Subcutaneous abdominal adipose tissue (tissue), 5 donors: ENCODE data around the gene ZNF512B.

Source experiments
- H3K27ac ChIP-seq: one replicate; pipeline ENCODE4 v1.7.0; 2013; ENCODE audit warnings: low read depth, mild to moderate bottlenecking, inconsistent platforms, low read length, moderate library complexity
- H3K27me3 ChIP-seq, 5 donors: one replicate each; pipeline ENCODE4 v1.7.0; 2013; ENCODE audit warnings: low read length in 5 of 5, inconsistent platforms in 1 of 5; ENCODE audit not compliant: control insufficient read depth in 5 of 5, insufficient read depth in 4 of 5
- H3K36me3 ChIP-seq, 5 donors: one replicate each; pipeline ENCODE4 v1.7.0; 2013; ENCODE audit warnings: low read length in 5 of 5; ENCODE audit not compliant: control insufficient read depth in 5 of 5, insufficient read depth in 5 of 5
- H3K4me1 ChIP-seq, 5 donors: one replicate each; pipeline ENCODE4 v1.7.0; 2013; ENCODE audit warnings: low read length in 5 of 5, mild to moderate bottlenecking in 3 of 5, moderate library complexity in 1 of 5; ENCODE audit not compliant: control insufficient read depth in 5 of 5, insufficient read depth in 5 of 5
- H3K4me3 ChIP-seq, 5 donors: one replicate each; pipeline ENCODE4 v1.7.0; 2013; ENCODE audit warnings: low read length in 5 of 5, low read depth in 1 of 5
- H3K9ac ChIP-seq, 5 donors: one replicate each; pipeline ENCODE4 v1.7.0; 2013; ENCODE audit warnings: low read length in 5 of 5, mild to moderate bottlenecking in 4 of 5, moderate library complexity in 3 of 5
- H3K9me3 ChIP-seq, 5 donors: one replicate each; pipeline ENCODE4 v1.7.0; 2013; ENCODE audit warnings: low read length in 5 of 5; ENCODE audit not compliant: control insufficient read depth in 5 of 5
- donor health status: healthy.
- donor health status: healthy.
- donor health status: healthy.
- donor health status: healthy.
- donor health status: healthy.

ZNF512B gene

DNA sequence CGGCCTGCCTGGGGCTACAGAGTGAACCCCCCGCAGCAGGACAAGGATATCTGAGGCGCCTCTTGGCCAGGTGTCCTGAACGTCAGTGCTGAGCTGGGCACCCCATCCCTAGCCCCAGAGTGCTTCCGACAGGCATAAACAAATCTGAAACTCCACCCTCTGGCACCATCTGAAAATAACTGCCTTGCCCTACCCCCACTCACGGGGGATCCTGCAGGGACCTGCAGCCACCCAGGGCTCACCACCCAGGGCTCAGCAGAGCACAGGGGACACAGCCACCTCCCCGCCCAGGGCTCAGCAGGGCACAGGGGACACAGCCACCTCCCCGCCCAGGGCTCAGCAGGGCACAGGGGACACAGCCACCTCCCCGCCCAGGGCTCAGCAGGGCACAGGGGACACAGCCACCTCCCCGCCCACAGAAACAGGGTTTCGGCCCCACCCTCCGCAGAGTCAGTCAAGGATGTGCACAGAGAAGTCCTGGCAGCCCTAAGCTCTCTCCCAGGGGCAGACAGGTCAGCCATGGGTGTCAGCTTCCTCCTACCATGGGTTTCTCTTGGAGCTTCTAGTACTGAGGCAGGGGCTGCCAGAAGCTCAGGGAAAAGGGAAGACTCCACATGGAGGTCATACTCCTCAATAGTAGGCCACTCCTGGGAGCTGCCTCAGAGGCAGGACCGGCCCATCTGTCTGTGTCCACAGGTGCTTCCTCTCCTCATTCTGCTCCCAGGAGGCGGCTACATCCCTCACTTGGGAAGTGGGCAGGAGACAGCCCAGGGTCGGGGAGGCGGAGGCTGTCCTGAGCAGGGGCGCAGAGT is 18.1 kb downstream of the ZNF512B start:
- Histone ChIP-seq H3K4me1 (peaks cover 25 to 87% (median 81%) of the 10 kb centered on the region in 5 donors), H3K9me3 (no peaks in the 10 kb centered on the region), H3K4me3 (no peak overlapping the region), H3K27me3 (no peaks in the 10 kb centered on the region), H3K9ac (peak overlapping the region in 1 of 5 donors; percentile 56), H3K27ac (no peak overlapping the region), H3K36me3 (peaks cover 0 to 6% (median 0%) of the 10 kb centered on the region in 5 donors)

- Histone ChIP-seq H3K9ac (peak overlapping the region in 1 of 5 donors; percentile 56), H3K9me3 (no peaks in the 10 kb centered on the region), H3K27me3 (no peaks in the 10 kb centered on the region), H3K4me3 (no peak overlapping the region), H3K36me3 (peaks cover 0 to 12% (median 6%) of the 10 kb centered on the region in 5 donors), H3K27ac (peak overlapping the region; percentile 90), H3K4me1 (peaks cover 25 to 83% (median 81%) of the 10 kb centered on the region in 5 donors)
Measured at GRCh38 chr20:63950701-63951397, 18.9 kb downstream of the ZNF512B start.

DNA sequence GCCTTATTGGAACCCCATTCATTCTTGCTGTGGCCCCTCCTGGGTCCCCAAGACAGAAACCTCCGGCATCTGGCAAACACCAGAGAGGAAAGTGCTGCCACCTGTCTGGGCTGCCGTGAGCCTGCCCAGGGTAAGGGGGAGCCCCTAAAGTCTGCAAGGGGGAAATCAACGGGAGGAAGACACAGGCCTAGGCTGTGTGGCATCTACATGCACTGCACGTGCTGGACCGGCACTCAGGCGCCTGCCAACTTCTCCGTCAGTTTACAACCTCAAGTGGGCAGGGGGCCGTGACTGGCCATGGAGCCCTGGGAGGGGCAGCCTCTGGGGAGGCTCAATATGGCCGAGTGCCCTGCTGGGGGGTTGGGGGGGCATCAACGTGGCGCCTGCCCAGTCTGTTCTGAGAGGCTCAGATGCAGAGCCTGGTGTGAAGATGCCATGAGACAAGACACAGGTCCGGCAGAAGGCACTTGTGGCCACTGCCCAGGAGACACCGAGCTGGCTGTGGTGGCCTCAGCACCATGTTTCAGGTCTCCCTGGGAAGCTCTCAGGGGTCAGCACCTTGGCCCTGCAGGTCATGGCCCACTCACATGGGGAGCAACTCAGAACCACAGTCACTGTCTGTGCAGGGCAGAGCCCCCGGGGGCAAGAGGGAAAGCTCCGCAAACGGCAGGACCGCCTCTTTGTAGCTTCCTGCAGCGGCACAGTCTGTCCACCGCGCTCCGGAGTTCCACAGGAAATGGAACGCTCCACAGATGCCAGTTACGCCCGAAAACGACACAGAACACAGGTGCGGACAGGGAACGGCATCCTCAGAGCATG is 21.9 kb downstream of the ZNF512B start:
- H3K4me3 ChIP-seq: peak overlapping the region; percentile 11 to 56 (median 29)
- H3K4me1 ChIP-seq: peaks cover 13 to 70% (median 67%) of the 10 kb centered on the region in 5 donors
- peak overlapping the region in 1 of 5 donors; percentile 31 for H3K9ac ChIP-seq
- peaks cover 0 to 39% (median 36%) of the 10 kb centered on the region in 5 donors for H3K36me3 ChIP-seq
- H3K27me3 ChIP-seq: no peaks in the 10 kb centered on the region
- no peaks in the 10 kb centered on the region for H3K9me3 ChIP-seq
- peak overlapping the region; percentile 90 for H3K27ac ChIP-seq

DNA sequence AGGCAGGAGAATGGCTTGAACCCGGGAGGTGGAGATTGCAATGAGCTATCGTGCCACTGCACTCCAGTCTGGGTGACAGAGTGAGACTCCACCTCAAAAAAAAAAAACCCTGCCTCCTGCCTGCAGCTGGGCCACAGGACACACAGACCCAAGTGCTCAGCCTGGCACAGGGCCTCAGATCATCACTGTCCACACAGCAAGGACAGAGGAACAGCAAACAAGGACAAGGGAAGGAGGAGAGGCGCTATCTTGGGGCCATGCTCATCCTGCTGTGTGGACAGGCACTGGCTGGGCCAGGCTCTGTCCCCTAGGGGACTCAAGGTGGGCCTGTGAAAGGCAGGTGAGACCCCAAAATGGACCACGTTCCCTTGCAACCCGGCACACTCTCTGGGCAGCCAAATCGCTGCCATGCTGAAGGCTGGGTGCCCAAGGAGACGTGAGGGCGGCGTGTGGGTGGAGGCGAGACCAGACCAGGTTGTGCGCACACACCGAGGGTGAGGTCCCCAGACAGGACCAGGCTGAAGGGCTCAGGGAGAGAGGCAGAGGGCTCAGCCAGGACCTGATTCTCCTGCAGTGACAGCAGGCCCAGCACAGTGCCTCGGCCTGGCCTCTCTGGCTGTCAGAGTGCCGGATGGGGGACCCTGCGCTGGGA is 22.6 kb downstream of the ZNF512B start:
- Histone ChIP-seq H3K27me3 (no peaks in the 10 kb centered on the region), H3K36me3 (peaks cover 0 to 42% (median 37%) of the 10 kb centered on the region in 5 donors), H3K9ac (peak overlapping the region in 1 of 5 donors; percentile 31), H3K9me3 (no peaks in the 10 kb centered on the region), H3K27ac (no peak overlapping the region), H3K4me3 (no peak overlapping the region), H3K4me1 (peaks cover 13 to 70% (median 66%) of the 10 kb centered on the region in 5 donors)

DNA sequence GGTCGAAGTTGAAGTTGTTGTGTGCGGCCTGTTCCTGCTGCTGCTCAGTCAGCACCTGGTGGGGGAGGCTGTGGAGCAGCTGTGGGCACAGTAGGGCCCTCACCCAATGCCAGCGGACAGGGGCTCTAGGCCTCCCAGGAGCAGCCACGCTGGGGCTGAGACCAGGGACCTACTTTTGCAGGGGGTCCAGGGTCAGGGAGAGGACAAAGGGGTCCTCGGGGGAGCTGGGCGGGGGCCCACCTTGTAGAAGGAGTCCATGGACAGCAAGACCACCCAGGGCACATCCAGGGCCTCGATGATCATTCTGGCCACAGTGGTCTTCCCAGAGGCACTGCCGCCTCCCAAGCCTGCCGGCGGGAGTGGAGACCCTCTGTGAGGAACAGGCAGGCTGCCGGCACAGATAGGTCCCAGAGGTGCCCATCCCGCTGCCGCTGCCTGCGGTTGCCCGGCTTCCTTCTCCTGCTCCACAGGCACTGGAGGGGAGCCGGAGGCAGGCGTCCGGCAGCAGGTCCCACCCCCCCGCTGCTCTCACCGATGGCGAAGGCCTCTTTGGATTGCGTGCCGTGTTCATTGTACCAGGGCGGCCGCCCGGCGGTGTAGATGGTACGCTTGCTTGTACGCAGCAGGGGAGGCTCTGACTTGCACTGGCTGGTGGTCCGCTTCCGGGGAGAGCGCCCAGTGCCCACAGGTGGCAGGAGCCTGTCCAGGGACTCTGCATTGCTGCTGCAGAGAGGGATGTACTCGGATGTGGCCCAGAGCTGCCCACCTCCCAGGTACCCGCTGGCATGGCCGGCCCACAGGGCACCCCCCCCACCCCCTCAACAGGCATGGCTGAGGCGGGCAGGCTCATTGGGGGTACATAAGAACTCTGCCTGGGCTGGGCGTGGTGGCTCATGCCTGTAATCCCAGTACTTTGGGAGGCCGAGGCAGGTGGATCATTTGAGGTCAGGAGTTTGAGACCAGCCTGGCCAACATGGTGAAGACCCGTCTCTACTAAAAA is 23.5 kb downstream of the ZNF512B start:
- Histone ChIP-seq H3K27me3 (no peaks in the 10 kb centered on the region), H3K4me1 (peaks cover 13 to 65% (median 57%) of the 10 kb centered on the region in 5 donors), H3K9ac (no peak overlapping the region), H3K9me3 (no peaks in the 10 kb centered on the region), H3K4me3 (no peak overlapping the region), H3K36me3 (peaks cover 0 to 45% (median 37%) of the 10 kb centered on the region in 5 donors), H3K27ac (no peak overlapping the region)

- H3K4me1 ChIP-seq: peaks cover 12 to 55% (median 46%) of the 10 kb centered on the region in 5 donors
- H3K9me3 ChIP-seq: no peaks in the 10 kb centered on the region
- peaks cover 0 to 54% (median 48%) of the 10 kb centered on the region in 5 donors for H3K36me3 ChIP-seq
- no peaks in the 10 kb centered on the region for H3K27me3 ChIP-seq
- H3K27ac ChIP-seq: no peak overlapping the region
- H3K9ac ChIP-seq: no peak overlapping the region
- H3K4me3 ChIP-seq: no peak overlapping the region
Measured at GRCh38 chr20:63945031-63945658, 24.6 kb downstream of the ZNF512B start.

DNA sequence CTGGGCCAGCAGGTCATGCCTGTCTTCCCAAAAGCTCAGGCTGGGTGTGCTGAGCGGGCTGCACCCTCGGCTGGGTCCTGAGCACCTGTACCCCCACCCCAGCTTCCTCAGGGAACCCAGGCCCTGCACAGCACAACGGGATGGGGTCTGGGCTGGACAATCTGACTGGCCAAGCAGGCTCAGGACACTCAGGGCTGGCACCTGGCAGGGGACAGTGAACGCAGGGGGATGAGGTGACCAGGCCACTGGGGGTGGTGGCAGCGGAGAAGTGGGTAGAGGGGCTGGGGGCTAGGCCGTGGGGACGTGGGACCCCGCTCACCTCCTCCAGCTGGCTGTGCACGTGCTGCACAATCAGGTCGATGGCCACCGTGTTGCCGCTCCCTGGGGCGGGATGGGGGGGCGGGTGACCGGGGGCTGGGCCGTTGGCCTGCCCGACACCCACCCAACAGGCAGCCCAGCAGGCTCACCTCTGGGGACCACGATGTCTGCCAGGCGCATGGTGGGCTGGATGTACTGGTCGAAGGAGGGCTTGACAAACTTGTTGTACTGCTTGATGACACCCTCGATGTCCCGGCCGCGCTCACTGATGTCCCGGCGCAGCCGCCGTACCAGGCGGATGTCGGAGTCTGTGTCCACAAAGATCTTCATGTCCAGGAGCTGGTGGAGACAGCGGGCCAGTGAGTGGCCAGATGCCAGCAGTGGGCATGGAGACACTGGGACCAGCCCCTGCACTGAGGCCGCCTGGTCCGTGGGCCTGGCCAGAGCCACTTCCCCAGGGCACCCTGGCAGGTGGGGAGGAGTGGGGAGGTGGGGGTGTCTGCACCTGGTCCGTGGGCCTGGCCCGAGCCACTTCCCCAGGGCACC is 25.4 kb downstream of the ZNF512B start:
- Histone ChIP-seq H3K9me3 (no peaks in the 10 kb centered on the region), H3K4me1 (peaks cover 6 to 47% (median 38%) of the 10 kb centered on the region in 5 donors), H3K9ac (no peak overlapping the region), H3K27me3 (no peaks in the 10 kb centered on the region), H3K36me3 (peaks cover 0 to 61% (median 50%) of the 10 kb centered on the region in 5 donors), H3K27ac (no peak overlapping the region), H3K4me3 (no peak overlapping the region)

DNA sequence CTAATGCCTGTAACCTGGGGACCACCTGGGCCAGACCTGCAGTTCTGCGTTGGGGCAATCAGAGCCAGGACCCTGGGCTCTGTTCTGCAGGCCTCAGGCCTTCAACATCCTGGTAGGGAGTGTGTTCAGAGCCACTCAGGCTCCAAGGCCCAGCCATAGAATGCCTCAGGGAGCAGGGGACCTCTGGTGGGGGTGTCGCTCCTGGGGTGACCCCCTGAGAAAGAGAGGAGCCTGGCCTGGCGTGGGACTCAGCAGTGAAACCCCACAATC is 26.0 kb downstream of the ZNF512B start:
- H3K4me1 ChIP-seq: peaks cover 4 to 41% (median 32%) of the 10 kb centered on the region in 5 donors
- no peak overlapping the region for H3K9ac ChIP-seq
- H3K27ac ChIP-seq: no peak overlapping the region

More for the DNA sequence above, 26.0 kb downstream of the ZNF512B start:
- Histone ChIP-seq H3K27me3 (no peaks in the 10 kb centered on the region), H3K36me3 (peaks cover 0 to 66% (median 53%) of the 10 kb centered on the region in 5 donors), H3K9me3 (no peaks in the 10 kb centered on the region), H3K4me3 (no peak overlapping the region)
